Measurements from ENCODE around the gene SMARCAD1. TPM values are rescaled to one million over a fixed set of nuclear protein-coding genes. Genes with fewer than 3 reads are reported as not detected.
A peak's percentile ranks its signal among the peaks of the same experiment; 100 is the strongest.

SMARCAD1 gene
- total and polyA plus RNA-seq, 2 experiments from 2014 or later: 14.7 to 58.1 TPM

DNA sequence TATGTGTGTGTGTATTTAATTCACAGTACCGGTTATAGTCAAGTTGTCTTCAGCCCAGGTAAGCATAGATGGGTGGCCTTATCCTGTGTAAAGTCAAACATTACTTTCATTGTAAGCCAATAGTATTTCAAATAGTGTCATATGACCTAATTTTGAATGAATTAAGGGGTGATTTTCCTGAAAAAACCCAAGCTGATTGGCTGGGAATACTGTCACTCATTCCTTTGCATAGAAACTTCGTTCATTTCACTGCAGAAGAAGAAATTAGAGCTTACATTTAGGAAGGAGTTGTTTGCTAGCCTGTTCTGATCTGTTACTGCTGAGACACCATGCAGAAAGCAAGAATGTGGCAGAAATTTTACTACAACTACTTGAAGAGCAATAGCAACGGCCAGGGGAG lies 45.4 kb downstream of the SMARCAD1 start:
- H3K4me3 ChIP-seq: no peak overlapping the region
- TF ChIP-seq, protein P1, sequence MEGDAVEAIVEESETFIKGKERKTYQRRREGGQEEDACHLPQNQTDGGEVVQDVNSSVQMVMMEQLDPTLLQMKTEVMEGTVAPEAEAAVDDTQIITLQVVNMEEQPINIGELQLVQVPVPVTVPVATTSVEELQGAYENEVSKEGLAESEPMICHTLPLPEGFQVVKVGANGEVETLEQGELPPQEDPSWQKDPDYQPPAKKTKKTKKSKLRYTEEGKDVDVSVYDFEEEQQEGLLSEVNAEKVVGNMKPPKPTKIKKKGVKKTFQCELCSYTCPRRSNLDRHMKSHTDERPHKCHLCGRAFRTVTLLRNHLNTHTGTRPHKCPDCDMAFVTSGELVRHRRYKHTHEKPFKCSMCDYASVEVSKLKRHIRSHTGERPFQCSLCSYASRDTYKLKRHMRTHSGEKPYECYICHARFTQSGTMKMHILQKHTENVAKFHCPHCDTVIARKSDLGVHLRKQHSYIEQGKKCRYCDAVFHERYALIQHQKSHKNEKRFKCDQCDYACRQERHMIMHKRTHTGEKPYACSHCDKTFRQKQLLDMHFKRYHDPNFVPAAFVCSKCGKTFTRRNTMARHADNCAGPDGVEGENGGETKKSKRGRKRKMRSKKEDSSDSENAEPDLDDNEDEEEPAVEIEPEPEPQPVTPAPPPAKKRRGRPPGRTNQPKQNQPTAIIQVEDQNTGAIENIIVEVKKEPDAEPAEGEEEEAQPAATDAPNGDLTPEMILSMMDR (IDR thresholded peaks at IDR 0.05; ENCODE audit: poor library complexity): no peak
- no peak for TF ChIP-seq EZH2 (IDR thresholded peaks at IDR 0.05; ENCODE audit: borderline replicate concordance)
- no peak for TF ChIP-seq EZH2phosphoT487 (IDR thresholded peaks at IDR 0.05; ENCODE audit: low read depth, severe bottlenecking, unreplicated experiment)
- H3K27me3 ChIP-seq: no peaks in the 10 kb centered on the region
- no peak overlapping the region for H3K4me2 ChIP-seq
- H2AFZ ChIP-seq: no peak overlapping the region
- H3K9me2 ChIP-seq (replicated peaks; ENCODE audit: insufficient read depth): no peaks in the 10 kb centered on the region
- no peaks in the 10 kb centered on the region for H3K79me2 ChIP-seq
- no peaks in the 10 kb centered on the region for H3K4me1 ChIP-seq (ENCODE audit: insufficient read depth)
- H3K27ac ChIP-seq: no peak overlapping the region
- no peaks in the 10 kb centered on the region for H4K20me1 ChIP-seq (ENCODE audit: insufficient read depth, poor library complexity, severe bottlenecking)
- WGBS (ENCODE audit: low lambda C conversion rate, missing lambda C conversion rate): 84% methylated on average over 3 of the region's 3 CpGs
- H3K9me3 ChIP-seq (ENCODE audit: low read depth): no peaks in the 10 kb centered on the region
- H3K36me3 ChIP-seq (replicated peaks; ENCODE audit: insufficient read depth, low read depth): no peaks in the 10 kb centered on the region
- DNase-seq (ENCODE audit: low spot score): no peak

DNA sequence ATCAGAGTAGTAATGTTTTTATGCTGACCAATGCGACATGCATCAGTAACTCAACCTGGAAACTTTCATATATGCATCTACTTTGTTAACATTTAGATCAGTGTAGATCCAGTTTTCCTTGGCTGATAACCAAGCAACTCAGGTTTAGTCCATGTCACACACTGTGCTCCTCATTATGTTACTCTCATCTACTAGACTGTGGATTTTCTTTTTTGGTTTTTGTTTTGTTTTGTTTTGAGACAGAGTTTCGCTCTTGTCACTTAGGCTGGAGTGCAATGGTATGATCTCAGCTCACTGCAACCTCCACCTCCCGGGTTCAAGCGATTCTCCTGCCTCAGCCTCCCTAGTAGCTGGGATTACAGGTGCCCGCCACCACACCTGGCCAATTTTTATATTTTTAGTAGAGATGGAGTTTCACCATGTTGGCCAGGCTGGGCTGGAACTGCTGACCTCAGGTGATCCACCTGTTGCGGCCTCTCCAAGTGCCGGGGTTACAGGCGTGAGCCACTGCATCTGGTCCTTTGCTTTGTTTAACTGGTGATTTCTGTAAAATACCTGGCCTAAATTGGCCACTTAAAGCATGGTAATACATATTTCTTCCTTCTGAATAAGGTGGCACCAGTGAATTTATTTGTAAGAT lies 48.6 kb downstream of the SMARCAD1 start:
- Histone ChIP-seq H3K9me3 (ENCODE audit: low read depth) (no peaks in the 10 kb centered on the region), H3K4me1 (ENCODE audit: insufficient read depth) (no peaks in the 10 kb centered on the region), H3K4me3 (no peak overlapping the region), H2AFZ (no peak overlapping the region), H3K4me2 (no peak overlapping the region), H3K27ac (no peak overlapping the region), H3K79me2 (no peaks in the 10 kb centered on the region), H4K20me1 (ENCODE audit: insufficient read depth, poor library complexity, severe bottlenecking) (no peaks in the 10 kb centered on the region), H3K36me3 (replicated peaks; ENCODE audit: insufficient read depth, low read depth) (no peaks in the 10 kb centered on the region), H3K9me2 (replicated peaks; ENCODE audit: insufficient read depth) (no peaks in the 10 kb centered on the region), H3K27me3 (no peaks in the 10 kb centered on the region)
- TF ChIP-seq, protein P1 (IDR thresholded peaks at IDR 0.05; ENCODE audit: poor library complexity): no peak
- TF ChIP-seq EZH2phosphoT487 (IDR thresholded peaks at IDR 0.05; ENCODE audit: low read depth, severe bottlenecking, unreplicated experiment) (no peak), EZH2 (IDR thresholded peaks at IDR 0.05; ENCODE audit: borderline replicate concordance) (no peak)
- 92% methylated on average over 8 of the region's 8 CpGs for WGBS (ENCODE audit: low lambda C conversion rate, missing lambda C conversion rate)
- DNase-seq (ENCODE audit: low spot score): no peak

DNA sequence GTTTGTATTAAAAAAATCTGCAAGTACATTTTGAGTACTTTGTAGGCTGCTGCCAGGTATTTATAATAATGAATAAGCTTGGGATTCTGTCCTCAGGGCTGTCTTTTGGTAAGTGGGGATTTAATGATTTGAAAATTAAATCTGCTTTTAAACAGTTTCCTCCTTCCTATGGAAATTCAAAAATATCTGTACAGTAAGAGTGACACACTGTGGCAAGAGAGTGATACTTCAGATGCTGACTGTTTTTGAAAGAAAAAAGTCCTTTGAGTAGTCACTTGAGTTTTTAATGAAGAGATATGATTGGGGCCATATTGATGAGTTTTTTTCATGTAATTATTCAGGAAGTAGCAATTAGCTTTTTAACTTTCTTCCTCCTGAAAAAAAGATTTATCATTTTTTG lies 49.2 kb downstream of the SMARCAD1 start:
- Histone ChIP-seq H4K20me1 (ENCODE audit: insufficient read depth, poor library complexity, severe bottlenecking) (no peaks in the 10 kb centered on the region), H3K9me3 (ENCODE audit: low read depth) (no peaks in the 10 kb centered on the region), H3K4me3 (no peak overlapping the region), H2AFZ (no peak overlapping the region), H3K4me1 (ENCODE audit: insufficient read depth) (no peaks in the 10 kb centered on the region), H3K79me2 (no peaks in the 10 kb centered on the region), H3K9me2 (replicated peaks; ENCODE audit: insufficient read depth) (no peaks in the 10 kb centered on the region), H3K27me3 (no peaks in the 10 kb centered on the region), H3K27ac (no peak overlapping the region), H3K4me2 (no peak overlapping the region), H3K36me3 (replicated peaks; ENCODE audit: insufficient read depth, low read depth) (no peaks in the 10 kb centered on the region)
- TF ChIP-seq EZH2 (IDR thresholded peaks at IDR 0.05; ENCODE audit: borderline replicate concordance): no peak
- TF ChIP-seq, protein P1 (IDR thresholded peaks at IDR 0.05; ENCODE audit: poor library complexity): peak; percentile 41
- DNase-seq (ENCODE audit: low spot score): no peak
